CD1c-positive myeloid dendritic cell (primary cell): Measurements from ENCODE around the gene GAREM1.
"Not testable (repeated sequence)": the region's sequence is repeated elsewhere in the genome, so short reads cannot be mapped to it uniquely, and the experiment has no call there.

Experiments
- DNase-seq: peaks from one replicate; pipeline ENCODE4 v3.0.0-alpha.2; 2016; ENCODE audit errors: extremely low spot score

GAREM1 gene

GRCh38 chr18:32470714-32471633 is at the start of gene GAREM1:
Gene GAREM1 (minus strand): TSS chr18:32470882. CDS start chr18:32470428, 454 bp downstream.
- DNase-seq: peak; percentile 73

GRCh38 chr18:32511147-32511546 is 40.5 kb upstream of the GAREM1 start:
- DNase-seq: no peak

GRCh38 chr18:32509111-32509510 is 38.4 kb upstream of the GAREM1 start:
- no peak for DNase-seq

GRCh38 chr18:32507093-32507492 is 36.4 kb upstream of the GAREM1 start:
- no peak for DNase-seq

GRCh38 chr18:32502014-32502413 is 31.3 kb upstream of the GAREM1 start:
- no peak for DNase-seq

GRCh38 chr18:32501242-32501641 is 30.6 kb upstream of the GAREM1 start:
- DNase-seq: not testable (repeated sequence)

GRCh38 chr18:32483002-32483401 is 12.3 kb upstream of the GAREM1 start:
- no peak for DNase-seq

GRCh38 chr18:32482117-32482516 is 11.4 kb upstream of the GAREM1 start:
- DNase-seq: no peak

GRCh38 chr18:32480581-32480980 is 9.9 kb upstream of the GAREM1 start:
- no peak for DNase-seq

GRCh38 chr18:32478807-32479206 is 8.1 kb upstream of the GAREM1 start:
- DNase-seq: no peak

- DNase-seq: no peak
Observed at GRCh38 chr18:32478317-32478716, 7.6 kb upstream of the GAREM1 start.

GRCh38 chr18:32476106-32476505 is 5.4 kb upstream of the GAREM1 start:
- no peak for DNase-seq

- DNase-seq: not testable (repeated sequence)
Observed at GRCh38 chr18:32475069-32475468, 4.4 kb upstream of the GAREM1 start.

- DNase-seq: no peak
Observed at GRCh38 chr18:32473325-32473724, 2.6 kb upstream of the GAREM1 start.

- DNase-seq: no peak
Observed at GRCh38 chr18:32472841-32473240, 2.2 kb upstream of the GAREM1 start.

- no peak for DNase-seq
Observed at GRCh38 chr18:32470460-32470713, 295 bp downstream of the GAREM1 start.

- no peak for DNase-seq
Observed at GRCh38 chr18:32469691-32470459, 807 bp downstream of the GAREM1 start.

- DNase-seq: no peak
Observed at GRCh38 chr18:32469190-32469651, 1.5 kb downstream of the GAREM1 start.

- DNase-seq: peak; percentile 44
Observed at GRCh38 chr18:32468147-32468845, 2.4 kb downstream of the GAREM1 start.

GRCh38 chr18:32461709-32462272 is 8.9 kb downstream of the GAREM1 start:
- no peak for DNase-seq

- no peak for DNase-seq
Observed at GRCh38 chr18:32460171-32460731, 10.4 kb downstream of the GAREM1 start.
